Muscle layer of duodenum (tissue), 2 donors: ENCODE data around the gene GLT8D1.

Source experiments
- H3K27ac ChIP-seq: one replicate; pipeline ENCODE4 v1.7.0; 2013; ENCODE audit warnings: mild to moderate bottlenecking, low read length
- H3K27me3 ChIP-seq: one replicate; pipeline ENCODE4 v1.7.0; 2013; ENCODE audit warnings: low read depth, mild to moderate bottlenecking, control low read depth, low read length
- H3K36me3 ChIP-seq, 2 donors: one replicate each; pipeline ENCODE4 v1.7.0; 2013; ENCODE audit warnings: low read length in 2 of 2, control low read depth in 1 of 2, mild to moderate bottlenecking in 1 of 2; ENCODE audit not compliant: insufficient read depth in 2 of 2, control insufficient read depth in 1 of 2
- H3K4me1 ChIP-seq, 2 donors: one replicate each; pipeline ENCODE4 v1.7.0; 2013; ENCODE audit warnings: low read length in 2 of 2, mild to moderate bottlenecking in 2 of 2, control low read depth in 1 of 2, moderate library complexity in 1 of 2; ENCODE audit not compliant: insufficient read depth in 2 of 2, control insufficient read depth in 1 of 2
- H3K4me3 ChIP-seq, 2 donors: one replicate each; pipeline ENCODE4 v1.7.0; 2013; ENCODE audit warnings: low read length in 2 of 2, low read depth in 1 of 2, mild to moderate bottlenecking in 1 of 2
- H3K9me3 ChIP-seq, 2 donors: one replicate each; pipeline ENCODE4 v1.7.0; 2013; ENCODE audit warnings: low read length in 2 of 2, control low read depth in 1 of 2, mild to moderate bottlenecking in 1 of 2; ENCODE audit not compliant: control insufficient read depth in 1 of 2
- donor health status: healthy.

GLT8D1 gene, protein sequence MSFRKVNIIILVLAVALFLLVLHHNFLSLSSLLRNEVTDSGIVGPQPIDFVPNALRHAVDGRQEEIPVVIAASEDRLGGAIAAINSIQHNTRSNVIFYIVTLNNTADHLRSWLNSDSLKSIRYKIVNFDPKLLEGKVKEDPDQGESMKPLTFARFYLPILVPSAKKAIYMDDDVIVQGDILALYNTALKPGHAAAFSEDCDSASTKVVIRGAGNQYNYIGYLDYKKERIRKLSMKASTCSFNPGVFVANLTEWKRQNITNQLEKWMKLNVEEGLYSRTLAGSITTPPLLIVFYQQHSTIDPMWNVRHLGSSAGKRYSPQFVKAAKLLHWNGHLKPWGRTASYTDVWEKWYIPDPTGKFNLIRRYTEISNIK

DNA sequence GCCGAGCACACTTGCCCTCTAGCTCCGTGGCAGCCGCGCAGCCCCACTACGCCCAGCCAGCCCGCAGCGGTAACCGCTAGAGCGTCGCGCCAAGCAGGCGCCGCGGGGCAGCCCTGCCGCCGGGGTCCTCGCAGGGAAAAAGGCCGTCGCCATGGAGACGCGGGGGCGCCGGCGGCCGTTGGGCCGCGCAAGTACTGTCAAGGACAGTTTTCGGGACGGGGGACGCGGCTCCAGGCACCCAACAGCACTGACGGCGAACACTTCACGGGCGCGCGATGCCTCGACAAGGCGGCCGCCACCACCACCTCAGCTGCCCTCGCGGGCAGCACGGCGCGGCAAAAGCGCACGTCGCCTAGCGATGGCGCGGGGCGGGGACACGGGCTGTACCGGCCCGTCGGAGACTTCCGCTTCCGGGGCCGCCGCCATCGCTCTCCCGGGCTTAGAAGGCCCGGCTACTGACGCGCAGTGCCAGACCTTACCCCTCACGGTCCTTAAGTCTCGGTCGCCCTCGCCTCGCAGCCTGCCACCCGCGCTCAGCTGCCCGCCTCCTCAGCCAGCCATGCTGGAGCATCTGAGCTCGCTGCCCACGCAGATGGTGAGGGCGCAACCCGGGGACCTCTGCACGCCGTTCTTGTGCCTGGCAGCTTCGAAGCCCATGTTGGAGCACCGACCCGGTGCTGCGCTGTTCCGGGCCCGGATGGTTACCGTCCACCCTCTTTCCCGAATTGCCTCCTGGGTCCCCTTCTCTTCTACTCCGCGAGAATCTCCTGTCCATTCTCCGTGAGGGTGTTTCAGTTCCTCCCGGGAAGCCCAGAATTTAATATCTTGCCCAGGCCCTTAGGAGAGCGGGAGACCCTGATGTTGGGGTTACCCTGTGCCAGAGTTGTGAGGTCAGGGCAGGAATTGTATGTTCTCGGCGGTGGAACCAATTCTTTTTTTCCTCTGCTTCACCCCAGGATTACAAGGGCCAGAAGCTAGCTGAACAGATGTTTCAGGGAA lies at the start of gene GLT8D1, which contains the start of gene SPCS1:
Gene GLT8D1 (minus strand): TSS at position 104 of the 999 bp plus-strand sequence. CDS start 5,331 bp downstream, outside the sequence.
Gene SPCS1 (plus strand): TSS at position 419 of the 999 bp plus-strand sequence. CDS start 141 bp downstream, at position 560.
- no peaks in the 10 kb centered on the region for H3K27me3 ChIP-seq
- H3K4me1 ChIP-seq, result peaks cover 19 to 42% of the 10 kb centered on the region in 2 donors
- no peaks in the 10 kb centered on the region for H3K9me3 ChIP-seq
- H3K36me3 ChIP-seq, result peaks cover 7 to 12% of the 10 kb centered on the region in 2 donors
- peak within 1 kb of the TSS; percentile 78 for H3K27ac ChIP-seq
- H3K4me3 ChIP-seq, result peak within 1 kb of the TSS; percentile 74 to 97

DNA sequence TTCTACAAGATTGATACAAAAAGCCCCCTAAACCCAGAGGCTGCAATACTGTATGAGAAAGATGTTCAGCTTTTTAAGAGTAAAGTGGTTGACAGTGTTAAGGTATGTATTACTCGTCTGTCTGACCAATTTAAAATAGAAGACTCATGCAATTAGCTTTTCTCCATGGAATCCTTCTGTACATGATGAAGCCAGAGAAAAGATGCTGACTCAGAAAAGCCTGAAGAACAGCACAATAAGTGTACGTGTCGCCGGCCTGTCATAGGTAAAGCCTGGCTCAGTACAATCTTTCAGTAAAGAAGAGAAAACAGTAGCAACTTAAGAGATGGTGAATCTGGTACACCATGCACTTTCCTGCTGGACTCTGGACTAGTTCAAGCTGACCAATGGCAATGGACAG lies 48.8 kb upstream of the GLT8D1 start:
- Histone ChIP-seq H3K27me3 (no peaks in the 10 kb centered on the region), H3K36me3 (peaks cover 14 to 61% of the 10 kb centered on the region in 2 donors), H3K4me1 (no peaks in the 10 kb centered on the region), H3K27ac (no peak overlapping the region), H3K9me3 (no peaks in the 10 kb centered on the region), H3K4me3 (no peak overlapping the region)

DNA sequence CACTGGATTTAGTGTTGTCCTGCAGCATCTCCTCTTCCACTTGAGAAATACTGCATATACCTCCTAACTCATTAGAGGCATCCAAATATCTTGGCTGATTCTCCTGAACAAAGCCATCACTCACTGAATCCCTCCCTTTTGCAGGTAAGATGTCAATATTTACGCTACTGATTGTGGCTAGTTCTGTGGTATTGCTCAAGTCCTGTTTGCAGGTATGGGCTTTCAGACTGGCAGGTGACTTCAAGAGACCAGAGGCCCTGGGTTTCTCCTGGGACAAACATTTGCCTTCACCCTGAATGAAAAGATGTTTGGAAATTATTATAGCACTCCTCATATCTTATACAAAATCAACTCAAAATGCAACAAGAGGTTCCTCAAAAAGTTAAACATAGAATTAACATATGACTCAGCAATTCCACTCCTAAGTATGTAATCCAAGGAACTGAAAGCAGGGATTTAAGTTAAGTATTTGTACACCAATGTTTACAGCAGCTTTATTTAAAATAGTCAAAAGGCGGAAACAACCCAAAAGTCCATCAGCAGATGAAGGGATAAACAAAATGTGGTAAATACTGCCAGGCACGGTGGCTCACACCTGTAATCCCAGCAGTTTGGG lies 46.6 kb upstream of the GLT8D1 start:
- Histone ChIP-seq H3K27me3 (no peaks in the 10 kb centered on the region), H3K36me3 (peaks cover 18 to 62% of the 10 kb centered on the region in 2 donors), H3K9me3 (no peaks in the 10 kb centered on the region), H3K4me3 (no peak overlapping the region), H3K27ac (no peak overlapping the region), H3K4me1 (no peaks in the 10 kb centered on the region)

DNA sequence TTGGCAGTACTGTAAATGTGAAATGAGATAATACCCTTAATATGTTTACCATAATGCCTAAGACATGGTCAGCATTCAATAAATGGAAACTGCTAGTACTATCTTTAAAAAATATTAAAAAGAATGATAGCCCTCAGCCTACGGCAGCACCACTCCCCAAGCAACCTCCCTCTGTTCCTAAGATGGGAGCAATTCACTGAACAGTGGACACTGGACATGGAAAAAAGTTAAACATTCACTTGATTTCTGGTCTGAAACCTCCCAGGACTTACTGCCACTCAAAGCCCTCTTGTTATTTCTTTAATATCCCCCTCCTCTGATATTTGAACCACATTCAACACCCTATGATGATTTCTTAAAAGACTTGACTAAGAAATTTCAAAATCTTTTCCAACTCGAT lies 38.1 kb upstream of the GLT8D1 start:
- Histone ChIP-seq H3K9me3 (no peaks in the 10 kb centered on the region), H3K36me3 (peaks cover 41 to 75% of the 10 kb centered on the region in 2 donors), H3K4me3 (no peak overlapping the region), H3K4me1 (no peaks in the 10 kb centered on the region), H3K27ac (no peak overlapping the region), H3K27me3 (no peaks in the 10 kb centered on the region)

DNA sequence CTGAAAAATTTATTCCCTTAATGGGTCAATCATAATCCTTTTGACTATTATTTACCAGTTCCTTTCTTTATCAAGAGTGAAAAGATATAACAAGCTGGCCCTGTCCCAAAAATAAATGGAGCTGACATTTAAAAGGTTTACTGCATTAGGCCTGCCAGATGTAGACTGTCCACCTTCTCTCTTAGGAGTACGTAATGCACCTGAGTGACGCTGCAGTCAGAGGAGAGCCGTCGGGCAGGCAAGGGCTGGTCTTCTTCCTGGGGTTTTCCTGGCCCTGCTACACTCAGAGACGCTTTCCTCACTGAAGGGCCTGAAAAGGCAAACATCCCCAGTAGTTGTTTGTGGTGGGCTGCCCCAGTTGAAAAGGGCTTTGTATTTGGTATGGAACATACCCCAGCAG lies 37.6 kb upstream of the GLT8D1 start:
- Histone ChIP-seq H3K36me3 (peaks cover 37 to 75% of the 10 kb centered on the region in 2 donors), H3K27ac (no peak overlapping the region)

DNA sequence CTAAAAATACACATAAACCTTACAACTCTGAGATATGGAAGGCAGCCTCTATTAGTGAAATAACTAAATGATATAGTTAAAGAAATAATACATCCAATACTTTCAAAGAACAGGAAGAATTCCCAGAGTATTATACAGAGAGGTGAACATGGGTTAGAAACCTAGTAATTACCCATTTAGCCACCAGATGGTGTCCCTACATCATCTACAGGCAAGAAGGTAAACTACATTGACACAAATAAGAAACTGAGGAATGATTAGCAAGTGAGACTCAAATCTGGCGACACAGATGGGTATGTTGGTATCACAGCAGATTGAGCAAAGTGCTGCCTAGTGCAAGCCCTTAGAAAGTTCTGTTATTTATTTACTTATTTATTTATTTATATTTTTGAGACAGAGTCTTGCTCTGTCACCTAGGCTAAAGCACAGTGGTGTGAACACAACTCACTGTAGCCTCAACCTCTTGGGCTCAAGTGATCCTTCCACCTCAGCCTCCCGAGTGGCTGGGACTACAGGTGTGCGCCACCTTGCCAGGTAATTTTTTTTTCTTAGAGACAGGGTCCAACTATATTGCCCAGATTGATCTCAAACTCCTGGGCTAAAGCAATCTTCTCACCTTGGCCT lies 36.9 kb upstream of the GLT8D1 start:
- Histone ChIP-seq H3K27me3 (no peaks in the 10 kb centered on the region), H3K27ac (no peak overlapping the region), H3K4me3 (no peak overlapping the region), H3K9me3 (no peaks in the 10 kb centered on the region), H3K4me1 (no peaks in the 10 kb centered on the region), H3K36me3 (peaks cover 37 to 75% of the 10 kb centered on the region in 2 donors)

More for the DNA sequence above, 37.6 kb upstream of the GLT8D1 start:
- no peaks in the 10 kb centered on the region for H3K9me3 ChIP-seq
- H3K27me3 ChIP-seq, result no peaks in the 10 kb centered on the region
- no peak overlapping the region for H3K4me3 ChIP-seq
- no peaks in the 10 kb centered on the region for H3K4me1 ChIP-seq

DNA sequence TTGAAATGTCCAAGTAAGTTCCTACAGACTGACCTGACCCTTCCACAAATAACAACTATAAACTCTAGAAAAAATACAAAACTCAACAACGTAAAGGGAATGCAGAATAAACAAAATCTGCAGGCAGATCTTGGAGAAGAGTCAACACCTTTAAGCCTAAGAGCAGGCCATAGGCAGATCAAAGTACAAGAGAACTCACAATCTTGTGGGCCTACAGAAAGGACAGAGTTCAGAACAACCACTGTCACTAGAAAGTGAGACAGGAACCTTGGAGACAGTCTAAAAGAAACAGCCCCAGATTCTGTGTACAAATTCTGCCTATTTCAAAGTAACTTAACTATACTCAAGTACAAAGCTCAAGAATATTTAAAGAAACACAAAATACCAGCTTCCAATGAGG lies 34.1 kb upstream of the GLT8D1 start:
- Histone ChIP-seq H3K36me3 (peaks cover 26 to 59% of the 10 kb centered on the region in 2 donors), H3K27ac (no peak overlapping the region)

DNA sequence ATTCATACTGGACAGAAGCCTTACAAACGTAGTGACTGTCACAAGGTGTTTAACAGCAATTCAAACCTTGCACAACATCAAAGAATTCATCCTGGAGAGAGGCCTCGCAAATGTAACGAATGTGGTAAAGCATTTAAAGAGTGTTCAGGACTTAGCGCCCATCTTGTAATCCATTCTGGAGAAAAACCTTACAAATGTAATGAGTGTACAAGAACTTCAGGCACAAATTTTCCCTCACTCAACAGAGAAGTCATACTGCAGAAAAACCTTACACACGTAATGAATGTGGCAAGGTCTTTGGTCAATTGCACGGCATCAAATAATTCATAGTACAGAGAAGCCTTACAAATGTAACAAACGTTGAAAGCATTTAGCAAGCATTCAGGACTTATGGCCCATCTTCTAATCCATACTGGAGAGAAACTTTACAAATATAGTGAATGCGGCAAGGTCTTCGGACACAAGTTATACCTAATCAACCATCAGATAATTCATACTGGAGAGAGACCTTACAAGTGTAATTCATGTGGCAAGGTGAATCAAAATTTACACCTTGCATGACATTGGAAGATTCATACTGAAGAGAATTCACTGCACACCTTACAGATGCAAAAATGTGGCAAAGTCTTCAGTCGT lies 27.8 kb upstream of the GLT8D1 start:
- Histone ChIP-seq H3K36me3 (peaks cover 20 to 50% of the 10 kb centered on the region in 2 donors), H3K4me3 (no peak overlapping the region), H3K4me1 (no peaks in the 10 kb centered on the region), H3K27ac (no peak overlapping the region), H3K27me3 (no peaks in the 10 kb centered on the region), H3K9me3 (no peaks in the 10 kb centered on the region)

More for the DNA sequence above, 34.1 kb upstream of the GLT8D1 start:
- H3K4me3 ChIP-seq, result no peak overlapping the region
- no peaks in the 10 kb centered on the region for H3K27me3 ChIP-seq
- no peaks in the 10 kb centered on the region for H3K9me3 ChIP-seq
- no peaks in the 10 kb centered on the region for H3K4me1 ChIP-seq

DNA sequence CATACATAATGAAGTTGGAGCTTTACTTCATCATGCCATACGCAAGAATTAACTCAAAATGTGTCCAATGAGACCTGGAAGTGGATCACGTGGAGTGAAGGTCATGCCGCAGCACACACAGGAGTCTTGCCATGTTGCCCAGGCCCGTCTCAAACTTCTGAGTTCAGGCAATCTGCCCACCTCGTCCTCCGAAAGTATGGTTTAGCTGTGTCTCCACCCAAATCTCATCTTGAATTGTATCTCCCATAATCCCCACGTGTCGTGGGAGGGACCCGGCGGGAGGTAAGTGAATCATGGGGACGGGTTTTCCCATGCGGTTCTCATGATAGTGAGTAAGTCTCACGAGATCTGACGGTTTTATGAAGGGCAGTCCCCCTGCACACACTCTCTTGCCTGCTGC lies 26.0 kb upstream of the GLT8D1 start:
- Histone ChIP-seq H3K9me3 (no peaks in the 10 kb centered on the region), H3K4me3 (no peak overlapping the region), H3K27me3 (no peaks in the 10 kb centered on the region), H3K4me1 (no peaks in the 10 kb centered on the region), H3K36me3 (peaks cover 20 to 50% of the 10 kb centered on the region in 2 donors), H3K27ac (no peak overlapping the region)

DNA sequence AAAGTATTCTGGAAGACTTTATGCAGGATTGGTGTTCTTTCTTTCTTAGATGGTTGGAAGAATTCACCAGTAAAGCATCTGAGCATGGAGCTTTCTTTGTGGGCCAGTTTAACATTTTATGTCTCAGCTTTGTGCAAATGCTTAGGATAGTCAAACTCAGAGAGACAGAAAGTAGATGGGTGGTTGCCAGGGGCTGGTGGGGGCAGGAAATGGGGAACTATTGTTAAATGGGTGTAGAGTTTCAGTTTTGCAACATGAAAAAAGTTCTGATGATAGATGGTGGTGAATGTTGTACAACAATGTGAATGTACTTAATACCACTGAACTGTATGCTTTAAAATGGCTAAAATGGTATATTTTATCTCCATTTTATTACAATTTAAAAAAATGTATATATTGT lies 25.1 kb upstream of the GLT8D1 start:
- no peak overlapping the region for H3K27ac ChIP-seq
- H3K27me3 ChIP-seq, result no peaks in the 10 kb centered on the region
- peaks cover 19 to 46% of the 10 kb centered on the region in 2 donors for H3K36me3 ChIP-seq
- H3K9me3 ChIP-seq, result no peaks in the 10 kb centered on the region
- H3K4me1 ChIP-seq, result no peaks in the 10 kb centered on the region
- no peak overlapping the region for H3K4me3 ChIP-seq
